Breast epithelium (tissue), 4 donors: Measurements from ENCODE around the gene DCTN2. TPM values are rescaled to one million over a fixed set of nuclear protein-coding genes. Genes with fewer than 3 reads are reported as not detected.

Experiments
- DNase-seq, 2 donors: peaks; one replicate each; pipeline ENCODE4 v3.0.0-alpha.2; 2019; ENCODE audit warnings: low spot score in 2 of 2
- H3K27ac ChIP-seq, 2 donors: fragments of 200-600 bp; sonication (generic) in 1 of 2; one replicate each; pipeline ENCODE4 v1.5.1; 2016 to 2019; ENCODE audit warnings: mild to moderate bottlenecking in 1 of 2
- H3K27me3 ChIP-seq, 2 donors: fragments of 200-600 bp; sonication (generic) in 1 of 2; one replicate each; pipeline versions ENCODE4 v1.5.1 to v1.6.0; 2017 to 2019; ENCODE audit warnings: control low read depth in 1 of 2, mild to moderate bottlenecking in 1 of 2
- H3K36me3 ChIP-seq: fragments of 200-600 bp; one replicate; pipeline ENCODE4 v1.5.1; 2019
- H3K4me1 ChIP-seq, 2 donors: fragments of 200-600 bp; sonication (generic); one replicate each; pipeline ENCODE4 v1.5.1; 2016 to 2019; ENCODE audit warnings: control low read depth in 1 of 2
- H3K4me3 ChIP-seq, 3 donors: fragments of 200-600 bp; sonication (generic); 1 replicate in 2 of 3; 2 replicates in 1 of 3; pipeline ENCODE4 v1.5.1; 2016 to 2019; ENCODE audit warnings: mild to moderate bottlenecking in 3 of 3, moderate library complexity in 2 of 3
- H3K9me3 ChIP-seq, 2 donors: fragments of 200-600 bp; sonication (generic) in 1 of 2; one replicate each; pipeline ENCODE4 v1.5.1; 2016 to 2019; ENCODE audit warnings: control low read depth in 1 of 2
- CTCF ChIP-seq, 3 donors: fragments of 450-650 bp; IDR thresholded peaks; one replicate each; pipeline ENCODE4 v1.5.1; 2016 to 2017; ENCODE audit warnings: antibody characterized with exemption in 3 of 3, mild to moderate bottlenecking in 3 of 3, moderate library complexity in 3 of 3
- POLR2A ChIP-seq: fragments of 450-650 bp; IDR thresholded peaks from one replicate; pipeline ENCODE4 v1.6.1; 2016; ENCODE audit warnings: antibody characterized with exemption, mild to moderate bottlenecking, moderate library complexity
- POLR2AphosphoS5 ChIP-seq, 3 donors: sonication (generic); formaldehyde crosslinking; IDR thresholded peaks; one replicate each; pipeline ENCODE4 v1.6.1; 2017; ENCODE audit warnings: antibody characterized with exemption in 3 of 3
- intact Hi-C: fragments of 100-400 bp; cut with DNase I; formaldehyde crosslinking; loops from one replicate; pipeline ENCODE4 v1.15.1; 2023; ENCODE audit warnings: low total_unique reads
- total RNA-seq, 3 donors: library from RNA; depleted of rRNA; stranded (reverse); fragments of >200 nt; gene quantifications; one replicate each; pipeline ENCODE4 v1.1.0, GENCODE V29; 2016

DCTN2 gene
- total RNA-seq, 3 donors from 2014 or later, result 108 to 138 (median 131) TPM

- peaks cover 4% of the 10 kb centered on the region for H3K36me3 ChIP-seq
- intact Hi-C loops, result no loop called here
Measured at GRCh38 chr12:57535764-57536596, 11.0 kb downstream of the DCTN2 start.

GRCh38 chr12:57534991-57535543 is 11.9 kb downstream of the DCTN2 start:
- no peak for DNase-seq
- Histone ChIP-seq H3K36me3 (peaks cover 4% of the 10 kb centered on the region), H3K27me3 (no peaks in the 10 kb centered on the region), H3K4me3 (no peak overlapping the region), H3K4me1 (no peaks in the 10 kb centered on the region), H3K27ac (no peak overlapping the region), H3K9me3 (no peaks in the 10 kb centered on the region)
- intact Hi-C loops, result no loop called here
- TF ChIP-seq CTCF (IDR thresholded peaks at IDR 0.05), result no peak
- no peak for TF ChIP-seq POLR2A

More at GRCh38 chr12:57535764-57536596, 11.0 kb downstream of the DCTN2 start:
- no peaks in the 10 kb centered on the region for H3K4me1 ChIP-seq
- DNase-seq, result no peak
- peak overlapping the region in 1 of 2 donors; percentile 4 for H3K27ac ChIP-seq
- no peak overlapping the region for H3K4me3 ChIP-seq
- H3K9me3 ChIP-seq, result no peaks in the 10 kb centered on the region
- TF ChIP-seq CTCF (IDR thresholded peaks at IDR 0.05) (no peak), POLR2A (no peak), POLR2AphosphoS5 (IDR thresholded peaks at IDR 0.05) (no peak)
- no peaks in the 10 kb centered on the region for H3K27me3 ChIP-seq

GRCh38 chr12:57534250-57534649 is 12.7 kb downstream of the DCTN2 start:
- Histone ChIP-seq H3K9me3 (no peaks in the 10 kb centered on the region), H3K36me3 (peaks cover 4% of the 10 kb centered on the region)
- intact Hi-C loops, result no loop called here

GRCh38 chr12:57533108-57533507 is 13.9 kb downstream of the DCTN2 start:
- Histone ChIP-seq H3K4me3 (no peak overlapping the region), H3K9me3 (no peaks in the 10 kb centered on the region), H3K36me3 (peaks cover 4% of the 10 kb centered on the region), H3K4me1 (no peaks in the 10 kb centered on the region), H3K27ac (no peak overlapping the region), H3K27me3 (no peaks in the 10 kb centered on the region)
- DNase-seq, result no peak
- intact Hi-C loops, result no loop called here
- TF ChIP-seq POLR2A (no peak), POLR2AphosphoS5 (IDR thresholded peaks at IDR 0.05) (no peak), CTCF (IDR thresholded peaks at IDR 0.05) (no peak)

More at GRCh38 chr12:57534250-57534649, 12.7 kb downstream of the DCTN2 start:
- H3K4me3 ChIP-seq, result no peak overlapping the region
- H3K27me3 ChIP-seq, result no peaks in the 10 kb centered on the region
- DNase-seq, result no peak
- H3K4me1 ChIP-seq, result no peaks in the 10 kb centered on the region
- no peak for TF ChIP-seq POLR2A
- H3K27ac ChIP-seq, result no peak overlapping the region

GRCh38 chr12:57531836-57532235 is 15.2 kb downstream of the DCTN2 start:
- no peak for DNase-seq
- H3K4me3 ChIP-seq, result no peak overlapping the region
- no peaks in the 10 kb centered on the region for H3K4me1 ChIP-seq
- no peak overlapping the region for H3K27ac ChIP-seq
- H3K27me3 ChIP-seq, result no peaks in the 10 kb centered on the region
- no peak for TF ChIP-seq POLR2A
- TF ChIP-seq CTCF (IDR thresholded peaks at IDR 0.05), result no peak
- TF ChIP-seq POLR2AphosphoS5 (IDR thresholded peaks at IDR 0.05), result no peak
- H3K9me3 ChIP-seq, result no peaks in the 10 kb centered on the region
- intact Hi-C loops, result no loop called here
- peaks cover 4% of the 10 kb centered on the region for H3K36me3 ChIP-seq
